GM12873 (cell line): ENCODE data around the gene ELOVL1.

Experiments used
- CTCF ChIP-seq: IDR thresholded peaks from 2 replicates; pipeline ENCODE4 v1.5.1; 2012; ENCODE audit warnings: low read depth, mild to moderate bottlenecking, moderate library complexity, low read length, control low read depth; ENCODE audit not compliant: insufficient read depth; ENCODE audit errors: missing control alignments

The ELOVL1 gene

DNA sequence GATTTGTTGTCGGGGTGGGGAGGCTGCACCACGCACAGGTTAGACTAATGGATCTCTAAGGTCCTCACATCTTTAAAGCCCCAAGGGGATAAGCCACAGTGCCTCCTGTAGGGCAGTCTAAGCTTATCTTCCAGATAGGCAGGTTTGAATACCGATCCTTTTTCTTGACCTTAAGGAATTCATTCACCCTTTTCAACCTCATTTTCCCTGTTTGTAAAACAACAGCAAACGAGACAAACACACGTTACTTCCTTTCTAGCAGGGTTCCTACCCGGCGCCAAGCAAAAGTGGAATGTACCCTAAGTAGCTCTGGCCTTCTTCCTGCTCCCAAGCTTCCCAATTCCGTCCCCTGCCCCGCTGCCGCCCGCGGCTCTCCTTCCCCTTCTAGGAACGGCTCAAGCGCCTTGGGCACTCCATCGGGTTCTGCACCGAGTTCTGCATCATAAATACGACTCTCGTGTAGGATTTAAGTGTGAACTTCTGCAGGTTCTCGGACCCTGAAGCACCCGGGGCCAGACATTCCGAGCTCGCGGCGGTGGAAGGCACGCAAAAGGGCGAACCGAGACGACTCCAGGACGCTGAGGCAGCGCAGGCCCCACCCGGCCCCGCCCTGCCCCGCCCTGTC lies 9.6 kb downstream of the ELOVL1 start:
- peak; percentile 67 for TF ChIP-seq CTCF

DNA sequence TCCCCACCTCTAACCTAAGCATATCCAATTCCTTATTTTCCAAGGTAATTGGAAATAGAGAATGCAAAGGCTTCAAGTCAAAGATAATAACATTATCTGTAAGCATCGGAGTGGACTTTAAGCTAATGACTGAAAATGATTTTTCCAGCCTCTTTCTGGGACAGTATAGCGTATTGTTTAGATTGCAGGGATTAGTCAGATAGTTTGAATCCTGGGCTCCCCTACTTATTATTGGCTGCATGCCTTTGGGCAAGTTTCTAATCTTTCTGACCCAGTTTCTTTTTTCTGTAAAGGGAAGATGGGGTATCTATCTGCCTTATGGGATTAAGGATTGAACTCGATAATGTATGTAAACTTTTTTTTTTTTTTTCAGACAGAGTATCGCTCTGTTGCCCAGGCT lies 10.6 kb downstream of the ELOVL1 start:
- no peak for TF ChIP-seq CTCF

DNA sequence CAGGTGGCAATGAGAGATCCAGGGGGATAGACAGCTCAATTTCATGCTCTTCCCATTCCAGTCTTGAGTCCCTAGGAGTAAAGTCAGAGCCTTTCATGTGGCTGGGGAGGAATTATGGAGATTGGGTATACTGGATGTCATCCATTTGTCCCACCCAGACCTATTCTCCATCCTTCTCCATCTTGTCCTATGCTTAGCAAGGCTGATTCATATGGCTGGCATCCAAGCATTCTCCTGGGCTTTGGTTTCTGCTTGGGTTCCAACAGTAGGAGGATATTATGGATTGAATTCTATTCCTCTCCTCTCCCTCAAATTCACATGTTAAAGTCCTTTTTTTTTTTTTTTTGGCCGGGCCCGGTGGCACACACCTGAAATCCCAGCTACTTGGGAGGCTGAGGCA lies 12.9 kb downstream of the ELOVL1 start:
- TF ChIP-seq CTCF = no peak

DNA sequence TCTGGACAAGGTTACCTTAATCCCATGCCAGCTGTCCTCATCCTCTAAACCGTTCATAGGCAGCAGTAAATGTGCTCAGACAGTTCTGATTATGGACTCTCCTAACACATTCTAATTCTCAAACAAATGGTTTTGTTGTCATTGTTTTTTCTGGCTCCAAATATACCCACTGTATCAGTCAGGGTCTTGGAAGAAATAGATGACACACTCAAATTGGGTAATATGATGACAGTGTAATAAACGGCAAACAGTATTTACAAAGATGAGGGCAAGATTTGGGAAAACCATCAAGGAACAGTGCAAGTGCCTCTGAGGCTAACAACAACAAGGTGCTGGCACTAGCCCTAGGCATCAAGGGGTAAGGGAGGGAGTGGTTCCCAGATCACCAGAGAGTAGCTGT lies 13.3 kb downstream of the ELOVL1 start:
- TF ChIP-seq CTCF = no peak

GRCh38 chr1:43352881-43353280 lies 14.9 kb downstream of the ELOVL1 start:
- no peak for TF ChIP-seq CTCF

- TF ChIP-seq CTCF = no peak
Observed at GRCh38 chr1:43352351-43352705, 15.5 kb downstream of the ELOVL1 start.

DNA sequence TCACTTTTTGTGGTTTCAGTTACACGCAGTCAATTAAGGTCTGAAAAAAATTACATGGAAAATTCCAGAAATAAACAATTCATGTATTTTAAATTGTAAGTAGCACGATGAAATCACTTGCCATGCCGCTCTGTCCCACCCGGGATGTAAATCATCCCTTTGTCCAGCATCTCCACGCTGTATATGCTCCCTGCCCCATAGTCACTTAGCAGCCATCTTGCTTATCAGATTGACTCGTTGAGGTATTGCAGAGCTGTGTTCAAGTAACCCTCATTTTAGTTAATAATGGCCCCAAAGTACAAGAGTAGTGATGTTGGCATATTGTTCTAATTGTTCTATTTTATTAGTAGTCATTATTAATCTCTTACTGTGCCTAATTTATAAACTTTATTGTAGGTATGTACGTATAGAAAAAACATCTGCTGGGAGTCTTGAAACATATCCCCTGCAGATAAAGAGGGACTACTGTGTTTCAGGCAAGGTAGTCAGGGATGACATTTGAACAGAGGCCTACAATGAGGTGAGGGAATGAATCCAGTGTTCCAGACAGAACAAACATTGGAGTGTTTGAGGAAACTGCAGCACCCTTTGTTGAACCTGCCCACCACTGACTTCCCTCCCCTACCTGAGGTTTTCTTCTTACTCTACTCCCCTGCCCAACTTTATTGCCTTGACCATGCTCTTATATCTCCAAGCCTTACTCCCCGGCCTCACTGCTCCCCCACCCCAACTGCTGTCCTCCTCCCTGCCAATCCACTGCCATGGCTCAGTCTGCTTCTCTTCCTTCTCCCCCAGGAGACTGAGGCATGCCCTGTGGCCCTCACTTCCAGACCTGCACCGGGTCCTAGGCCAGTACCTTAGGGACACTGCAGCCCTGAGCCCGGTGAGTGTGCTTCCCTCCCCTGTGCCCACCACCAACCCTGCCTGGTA lies 16.1 kb downstream of the ELOVL1 start:
- no peak for TF ChIP-seq CTCF
